ENCODE results near the gene NOP56.

GRCh38 chr20:2640899-2641298, 11.5 kb upstream of the NOP56 start:
- no peak for TF ChIP-seq CTCF (optimal IDR thresholded peaks at IDR 0.05 in 1 of 3, IDR thresholded peaks at IDR 0.05 in 1 of 3, conservative IDR thresholded peaks at IDR 0.05 in 1 of 3; ENCODE audit: extremely low read depth in 1 of 3, insufficient read depth in 2 of 3, low read length in 3 of 3)
- TF ChIP-seq EZH2 (IDR thresholded peaks at IDR 0.05; ENCODE audit: low read length): no peak
